ENCODE measurements around the gene HYAL1. TPM values are rescaled to one million over a fixed set of nuclear protein-coding genes. Genes with fewer than 3 reads are reported as not detected.

The HYAL1 gene
- total and polyA plus RNA-seq, 4 donors, result 1.6 to 51.2 (median 26.2) TPM

GRCh38 chr3:50340147-50340447 is 36.7 kb upstream of the HYAL1 start:
- peak in 1 of 3 donors; percentile 32 for DNase-seq
- WGBS, 2 donors, result 17 to 30% methylated on average over 9 of the region's 9 CpGs

GRCh38 chr3:50339485-50340146 is 36.2 kb upstream of the HYAL1 start:
- peak overlapping the region; percentile 72 to 77 for H3K27ac ChIP-seq (ENCODE audit: low read depth in 1 of 2, low read length in 1 of 2)
- no peak overlapping the region for H3K9ac ChIP-seq (ENCODE audit: insufficient read depth in 1 of 2, low read length in 2 of 2)
- no peaks in the 10 kb centered on the region for H3K9me3 ChIP-seq (ENCODE audit: control insufficient read depth in 4 of 4, insufficient read depth in 3 of 4, low read length in 3 of 4)
- ATAC-seq (ENCODE audit: insufficient read depth, low FRiP score) (no peak), DNase-seq (no peak)
- H3K36me3 ChIP-seq (ENCODE audit: control insufficient read depth in 4 of 4, insufficient read depth in 4 of 4, low read length in 4 of 4), result peaks cover 0 to 2% (median 0%) of the 10 kb centered on the region in 4 donors
- H3K4me1 ChIP-seq (ENCODE audit: control insufficient read depth in 5 of 5, insufficient read depth in 5 of 5, low read length in 5 of 5), result peaks cover 3 to 56% (median 18%) of the 10 kb centered on the region in 5 donors
- peaks cover 0 to 5% (median 0%) of the 10 kb centered on the region in 3 donors for H3K27me3 ChIP-seq (ENCODE audit: control insufficient read depth in 3 of 3, insufficient read depth in 3 of 3, low read length in 2 of 3)
- peak overlapping the region; percentile 13 for H3K4me3 ChIP-seq
- no peak for TF ChIP-seq CTCF (IDR thresholded peaks at IDR 0.05; ENCODE audit: control extremely low read depth, extremely low read depth)
- 56 to 62% methylated on average over 14 of the region's 14 CpGs for WGBS, 2 donors

More at GRCh38 chr3:50340147-50340447, 36.7 kb upstream of the HYAL1 start:
- Histone ChIP-seq H3K9ac (ENCODE audit: insufficient read depth in 1 of 2, low read length in 2 of 2) (peak overlapping the region; percentile 14 to 25), H3K27me3 (ENCODE audit: control insufficient read depth in 3 of 3, insufficient read depth in 3 of 3, low read length in 2 of 3) (peaks cover 0 to 5% (median 0%) of the 10 kb centered on the region in 3 donors), H3K9me3 (ENCODE audit: control insufficient read depth in 4 of 4, insufficient read depth in 3 of 4, low read length in 3 of 4) (no peaks in the 10 kb centered on the region), H3K27ac (ENCODE audit: low read depth in 1 of 2, low read length in 1 of 2) (peak overlapping the region; percentile 77 to 92), H3K4me3 (peak overlapping the region; percentile 40), H3K4me1 (ENCODE audit: control insufficient read depth in 5 of 5, insufficient read depth in 5 of 5, low read length in 5 of 5) (peaks cover 3 to 58% (median 18%) of the 10 kb centered on the region in 5 donors), H3K36me3 (ENCODE audit: control insufficient read depth in 4 of 4, insufficient read depth in 4 of 4, low read length in 4 of 4) (no peaks in the 10 kb centered on the region)
- no peak for TF ChIP-seq CTCF (IDR thresholded peaks at IDR 0.05; ENCODE audit: control extremely low read depth, extremely low read depth)
- ATAC-seq (ENCODE audit: insufficient read depth, low FRiP score), result no peak

- no peak for TF ChIP-seq CTCF (IDR thresholded peaks at IDR 0.05; ENCODE audit: control extremely low read depth, extremely low read depth)
- H3K36me3 ChIP-seq (ENCODE audit: control insufficient read depth in 4 of 4, insufficient read depth in 4 of 4, low read length in 4 of 4), result peaks cover 0 to 5% (median 0%) of the 10 kb centered on the region in 4 donors
- no peak for DNase-seq
- no peak overlapping the region for H3K4me3 ChIP-seq
- H3K27me3 ChIP-seq (ENCODE audit: control insufficient read depth in 3 of 3, insufficient read depth in 3 of 3, low read length in 2 of 3), result peaks cover 0 to 5% (median 0%) of the 10 kb centered on the region in 3 donors
- H3K9me3 ChIP-seq (ENCODE audit: control insufficient read depth in 4 of 4, insufficient read depth in 3 of 4, low read length in 3 of 4), result no peaks in the 10 kb centered on the region
- peak overlapping the region in 1 of 2 donors; percentile 65 for H3K9ac ChIP-seq (ENCODE audit: insufficient read depth in 1 of 2, low read length in 2 of 2)
- 26 to 56% methylated on average over 5 of the region's 5 CpGs for WGBS, 2 donors
- no peak for ATAC-seq (ENCODE audit: insufficient read depth, low FRiP score)
- H3K27ac ChIP-seq (ENCODE audit: low read depth in 1 of 2, low read length in 1 of 2), result peak overlapping the region in 1 of 2 donors; percentile 96
- peaks cover 10 to 58% (median 21%) of the 10 kb centered on the region in 5 donors for H3K4me1 ChIP-seq (ENCODE audit: control insufficient read depth in 5 of 5, insufficient read depth in 5 of 5, low read length in 5 of 5)
Observed at GRCh38 chr3:50338965-50339364, 35.6 kb upstream of the HYAL1 start.
